AG09309 (cell line): ENCODE results near the gene LRTM1.

Experiments used
- DNase-seq: peaks from one replicate; pipeline ENCODE4 v3.0.0-alpha.2; 2010; ENCODE audit warnings: low read depth
- H3K4me3 ChIP-seq: 2 replicates; pipeline ENCODE4 v1.5.1; 2011; ENCODE audit warnings: mild to moderate bottlenecking, low read depth, low read length, moderate library complexity; ENCODE audit not compliant: control insufficient read depth
- TF ChIP-seq, protein P1 (sequence below): IDR thresholded peaks from 2 replicates; pipeline ENCODE4 v1.5.1; 2011; ENCODE audit warnings: mild to moderate bottlenecking, low read depth, low read length, inconsistent platforms; ENCODE audit not compliant: insufficient read depth, control insufficient read depth; ENCODE audit errors: missing control alignments

The LRTM1 gene

DNA sequence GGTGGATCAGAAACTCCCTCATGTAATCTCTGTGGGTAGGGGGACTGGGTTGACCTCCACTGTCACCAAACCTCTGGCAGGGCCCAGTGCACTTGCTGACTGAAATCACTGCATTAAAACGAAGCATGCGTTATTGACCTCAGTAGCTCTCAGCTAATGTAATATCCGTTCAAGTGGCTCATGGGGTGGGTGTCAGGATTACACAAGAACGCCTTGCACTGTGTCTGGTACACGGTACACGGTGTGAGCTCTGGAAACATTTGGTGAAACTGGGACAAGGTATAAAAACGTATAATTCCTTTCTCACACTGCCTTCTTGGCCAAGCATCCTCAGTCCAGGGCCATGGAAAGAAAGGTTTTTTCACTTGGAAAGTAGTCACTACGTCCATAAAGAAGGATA is 11.9 kb downstream of the LRTM1 start:
- TF ChIP-seq, protein P1, sequence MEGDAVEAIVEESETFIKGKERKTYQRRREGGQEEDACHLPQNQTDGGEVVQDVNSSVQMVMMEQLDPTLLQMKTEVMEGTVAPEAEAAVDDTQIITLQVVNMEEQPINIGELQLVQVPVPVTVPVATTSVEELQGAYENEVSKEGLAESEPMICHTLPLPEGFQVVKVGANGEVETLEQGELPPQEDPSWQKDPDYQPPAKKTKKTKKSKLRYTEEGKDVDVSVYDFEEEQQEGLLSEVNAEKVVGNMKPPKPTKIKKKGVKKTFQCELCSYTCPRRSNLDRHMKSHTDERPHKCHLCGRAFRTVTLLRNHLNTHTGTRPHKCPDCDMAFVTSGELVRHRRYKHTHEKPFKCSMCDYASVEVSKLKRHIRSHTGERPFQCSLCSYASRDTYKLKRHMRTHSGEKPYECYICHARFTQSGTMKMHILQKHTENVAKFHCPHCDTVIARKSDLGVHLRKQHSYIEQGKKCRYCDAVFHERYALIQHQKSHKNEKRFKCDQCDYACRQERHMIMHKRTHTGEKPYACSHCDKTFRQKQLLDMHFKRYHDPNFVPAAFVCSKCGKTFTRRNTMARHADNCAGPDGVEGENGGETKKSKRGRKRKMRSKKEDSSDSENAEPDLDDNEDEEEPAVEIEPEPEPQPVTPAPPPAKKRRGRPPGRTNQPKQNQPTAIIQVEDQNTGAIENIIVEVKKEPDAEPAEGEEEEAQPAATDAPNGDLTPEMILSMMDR: no peak
- H3K4me3 ChIP-seq: no peak overlapping the region
- DNase-seq: no peak

DNA sequence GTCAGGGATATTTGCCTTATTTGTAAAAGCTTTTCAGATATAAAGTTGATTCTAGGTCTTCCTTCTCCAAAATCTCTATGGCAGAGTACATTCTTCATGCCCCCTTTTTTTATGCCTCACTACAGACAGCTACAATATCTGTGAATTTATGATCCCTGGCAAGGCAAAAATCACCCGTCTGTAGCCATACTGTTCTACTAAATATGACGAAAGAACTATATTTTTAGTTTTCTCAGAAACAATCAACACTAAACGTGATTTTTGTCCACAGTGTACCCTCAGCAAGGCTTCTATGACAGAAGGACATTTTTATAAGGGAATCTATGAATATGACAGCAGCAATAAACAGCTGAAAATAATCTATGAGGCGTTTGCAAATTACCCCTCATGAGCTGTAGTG is 12.7 kb downstream of the LRTM1 start:
- no peak overlapping the region for H3K4me3 ChIP-seq
- TF ChIP-seq, protein P1: no peak
- no peak for DNase-seq

DNA sequence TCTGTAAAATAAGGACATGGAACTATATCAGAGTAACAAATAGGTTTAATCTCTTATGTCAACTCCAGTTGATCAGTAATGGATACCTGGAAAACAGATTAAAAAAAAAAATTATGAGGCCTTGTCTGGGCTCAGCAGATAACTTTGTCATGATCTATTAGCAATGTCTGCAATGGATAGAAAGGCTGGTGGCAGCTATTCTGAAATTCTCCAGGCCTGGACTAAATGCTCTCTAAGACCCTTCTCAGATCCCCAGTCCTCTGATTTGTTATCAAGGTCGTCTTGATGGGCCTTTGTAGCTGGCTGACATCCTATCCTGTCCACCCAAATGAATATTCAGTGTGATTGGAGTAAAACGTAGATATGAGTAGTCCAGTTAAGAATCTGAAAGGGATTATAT is 13.7 kb downstream of the LRTM1 start:
- TF ChIP-seq, protein P1: no peak
- DNase-seq: no peak
- no peak overlapping the region for H3K4me3 ChIP-seq

DNA sequence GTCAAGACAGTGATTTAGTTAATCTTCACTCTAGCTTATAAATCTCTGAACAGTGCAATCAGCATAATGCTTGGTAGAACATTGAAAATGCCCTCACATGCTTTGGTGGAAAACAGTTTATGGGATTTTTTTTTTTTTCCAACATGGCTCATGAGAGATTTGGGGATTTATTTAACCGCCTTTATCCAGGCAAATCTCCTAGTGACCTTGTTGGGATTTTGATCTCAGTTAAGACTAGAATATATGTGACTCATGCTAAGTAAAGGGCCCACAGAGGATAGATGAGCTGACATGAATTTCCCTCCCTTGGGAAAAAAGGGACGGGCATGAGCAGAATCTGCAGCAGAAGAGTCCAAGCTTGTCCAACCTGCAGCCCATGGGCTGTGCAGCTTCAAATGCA is 18.7 kb downstream of the LRTM1 start:
- TF ChIP-seq, protein P1: no peak
- no peak overlapping the region for H3K4me3 ChIP-seq
- DNase-seq: no peak

DNA sequence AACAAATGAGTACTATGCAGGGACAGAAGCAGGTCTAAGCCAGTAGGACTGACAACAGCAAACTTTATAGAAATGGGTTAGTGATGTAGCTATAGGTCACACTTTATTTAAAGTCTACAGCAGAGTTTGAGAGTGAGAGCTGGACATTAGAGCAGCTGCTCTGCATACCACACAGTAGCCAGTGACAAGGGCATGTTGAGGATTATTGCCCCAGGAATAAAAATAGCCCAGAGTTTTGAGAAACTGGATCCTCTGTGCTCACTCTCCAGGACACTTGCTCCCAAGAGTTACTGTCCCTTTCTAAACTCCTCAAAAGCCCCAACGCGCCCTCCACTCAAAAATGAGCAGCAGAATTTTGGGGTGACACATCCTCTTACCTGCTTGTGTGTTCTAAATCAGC is 21.1 kb downstream of the LRTM1 start:
- H3K4me3 ChIP-seq: no peak overlapping the region
- DNase-seq: no peak
- TF ChIP-seq, protein P1: no peak

DNA sequence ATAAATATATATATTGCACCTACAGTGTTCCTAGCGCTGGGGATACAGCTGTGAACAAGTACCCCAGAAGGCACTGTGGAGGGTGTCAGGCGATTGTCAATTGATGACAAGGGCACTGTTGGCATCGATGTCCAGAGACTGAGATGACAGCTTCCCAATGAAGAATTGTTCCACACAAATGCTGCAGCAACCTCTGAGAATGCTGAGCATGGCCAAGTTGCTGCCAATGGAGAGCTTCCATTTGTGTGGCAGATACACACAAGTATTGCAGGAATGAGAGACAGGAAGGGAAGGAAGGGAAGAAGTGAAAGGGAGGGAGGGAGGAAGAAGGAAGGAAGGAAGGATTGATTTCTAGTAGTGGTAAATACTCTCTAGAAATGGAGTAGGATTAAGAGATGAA is 21.9 kb downstream of the LRTM1 start:
- no peak for DNase-seq
- H3K4me3 ChIP-seq: no peak overlapping the region
- TF ChIP-seq, protein P1: no peak

DNA sequence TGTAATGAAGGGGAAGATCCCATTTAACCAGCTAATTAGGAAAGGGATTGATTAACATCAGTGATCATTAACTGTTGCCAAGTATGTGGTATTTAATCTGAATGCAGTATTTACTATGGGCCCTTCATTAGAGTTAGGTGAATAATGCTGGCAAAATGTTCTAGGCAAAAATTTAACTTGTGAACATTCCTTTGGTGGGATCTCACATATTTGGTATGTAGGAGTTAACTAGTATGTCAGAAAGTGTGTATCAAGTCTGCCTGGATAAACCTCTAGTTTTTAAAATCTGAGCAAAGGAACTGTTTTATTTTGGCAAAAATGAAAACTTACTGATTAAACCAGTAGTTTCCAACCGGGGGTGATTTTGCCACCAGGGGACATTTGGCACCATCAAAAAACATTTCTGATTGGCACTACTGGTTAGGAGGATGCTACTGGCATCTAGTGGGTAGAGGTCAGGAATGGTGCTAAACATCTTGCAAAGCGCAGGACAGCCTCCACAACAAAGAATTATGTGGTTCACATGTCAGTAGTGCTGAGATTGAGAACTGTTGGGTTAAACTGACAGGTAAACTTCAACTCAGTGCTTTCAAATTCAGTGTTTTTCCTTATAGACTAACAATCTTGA is 22.5 kb downstream of the LRTM1 start:
- TF ChIP-seq, protein P1: no peak
- no peak overlapping the region for H3K4me3 ChIP-seq
- DNase-seq: no peak
